ACC112 (cell line): ENCODE data around the gene POLR2E.

Source experiments
- H2AFZ ChIP-seq: fragments of 200-600 bp; sonication (generic); one replicate; pipeline ENCODE4 v1.6.0; 2017; ENCODE audit warnings: antibody characterized with exemption, low read length; ENCODE audit not compliant: unreplicated experiment
- H3K27ac ChIP-seq: fragments of 200-600 bp; sonication (generic); 2 replicates; pipeline ENCODE4 v1.5.1; 2014; ENCODE audit warnings: low read depth, mild to moderate bottlenecking, antibody characterized with exemption, low read length, moderate library complexity
- H3K27me3 ChIP-seq: fragments of 200-600 bp; sonication (generic); 2 replicates; pipeline ENCODE4 v1.6.1; 2014; ENCODE audit warnings: mild to moderate bottlenecking, antibody characterized with exemption, low read length, moderate library complexity, mixed read lengths; ENCODE audit not compliant: insufficient read depth
- H3K36me3 ChIP-seq: fragments of 200-600 bp; sonication (generic); 2 replicates; pipeline ENCODE4 v1.6.1; 2016; ENCODE audit warnings: mild to moderate bottlenecking, antibody characterized with exemption, low read length, moderate library complexity, mixed read lengths; ENCODE audit not compliant: insufficient read depth
- H3K4me1 ChIP-seq: fragments of 200-600 bp; sonication (generic); one replicate; pipeline ENCODE4 v1.6.1; 2016; ENCODE audit warnings: low read length, mixed read lengths; ENCODE audit not compliant: insufficient read depth, unreplicated experiment, control insufficient read depth
- H3K4me3 ChIP-seq: fragments of 200-600 bp; sonication (generic); 2 replicates; pipeline ENCODE4 v1.5.1; 2014; ENCODE audit warnings: mild to moderate bottlenecking, low read depth, low read length
- H3K79me2 ChIP-seq: fragments of 200-600 bp; sonication (generic); one replicate; pipeline ENCODE4 v1.6.0; 2016; ENCODE audit warnings: low read length; ENCODE audit not compliant: control insufficient read depth, unreplicated experiment, insufficient read depth

Gene POLR2E

GRCh38 chr19:1084024-1084868 lies 10.9 kb downstream of the POLR2E start:
- H3K27me3 ChIP-seq = no peaks in the 10 kb centered on the region
- H3K27ac ChIP-seq = no peak overlapping the region
- no peaks in the 10 kb centered on the region for H3K36me3 ChIP-seq
- H3K79me2 ChIP-seq = no peaks in the 10 kb centered on the region
- H3K4me3 ChIP-seq = no peak overlapping the region
- no peaks in the 10 kb centered on the region for H3K4me1 ChIP-seq
- H2AFZ ChIP-seq = no peak overlapping the region

- Histone ChIP-seq H3K4me3 (no peak overlapping the region), H3K4me1 (no peaks in the 10 kb centered on the region), H2AFZ (no peak overlapping the region), H3K36me3 (no peaks in the 10 kb centered on the region), H3K27me3 (no peaks in the 10 kb centered on the region), H3K27ac (no peak overlapping the region), H3K79me2 (no peaks in the 10 kb centered on the region)
These were observed 12.0 kb downstream of the POLR2E start for GRCh38 chr19:1082928-1083816.

- no peaks in the 10 kb centered on the region for H3K27me3 ChIP-seq
- H2AFZ ChIP-seq = no peak overlapping the region
- no peaks in the 10 kb centered on the region for H3K79me2 ChIP-seq
- H3K4me3 ChIP-seq = peak overlapping the region; percentile 40; the same call in 1 of the 2 replicates
- H3K27ac ChIP-seq = no peak overlapping the region
- H3K36me3 ChIP-seq = no peaks in the 10 kb centered on the region
- H3K4me1 ChIP-seq = no peaks in the 10 kb centered on the region
These were observed 12.8 kb downstream of the POLR2E start for GRCh38 chr19:1082165-1082927.

- Histone ChIP-seq H3K79me2 (no peaks in the 10 kb centered on the region), H3K27ac (no peak overlapping the region), H3K4me3 (no peak overlapping the region), H3K27me3 (no peaks in the 10 kb centered on the region), H2AFZ (no peak overlapping the region), H3K4me1 (no peaks in the 10 kb centered on the region), H3K36me3 (no peaks in the 10 kb centered on the region)
These were observed 13.6 kb downstream of the POLR2E start for GRCh38 chr19:1081301-1082164.

GRCh38 chr19:1080360-1081161 lies 14.6 kb downstream of the POLR2E start:
- Histone ChIP-seq H3K27me3 (no peaks in the 10 kb centered on the region), H3K4me1 (no peaks in the 10 kb centered on the region)

GRCh38 chr19:1079566-1080111 lies 15.5 kb downstream of the POLR2E start:
- no peaks in the 10 kb centered on the region for H3K79me2 ChIP-seq
- no peak overlapping the region for H3K27ac ChIP-seq
- no peaks in the 10 kb centered on the region for H3K36me3 ChIP-seq

More at GRCh38 chr19:1080360-1081161, 14.6 kb downstream of the POLR2E start:
- Histone ChIP-seq H2AFZ (no peak overlapping the region), H3K4me3 (no peak overlapping the region), H3K27ac (no peak overlapping the region), H3K36me3 (no peaks in the 10 kb centered on the region), H3K79me2 (no peaks in the 10 kb centered on the region)

GRCh38 chr19:1076951-1077350 lies 18.2 kb downstream of the POLR2E start:
- Histone ChIP-seq H3K4me1 (no peaks in the 10 kb centered on the region), H3K27ac (no peak overlapping the region), H3K79me2 (no peaks in the 10 kb centered on the region), H3K36me3 (no peaks in the 10 kb centered on the region), H3K4me3 (no peak overlapping the region), H3K27me3 (no peaks in the 10 kb centered on the region), H2AFZ (no peak overlapping the region)

More at GRCh38 chr19:1079566-1080111, 15.5 kb downstream of the POLR2E start:
- Histone ChIP-seq H3K4me3 (no peak overlapping the region), H3K27me3 (no peaks in the 10 kb centered on the region), H3K4me1 (no peaks in the 10 kb centered on the region), H2AFZ (no peak overlapping the region)

GRCh38 chr19:1076046-1076386 lies 19.2 kb downstream of the POLR2E start:
- Histone ChIP-seq H3K4me1 (no peaks in the 10 kb centered on the region), H3K27me3 (peaks cover 2% of the 10 kb centered on the region; the same call in 1 of the 2 replicates), H2AFZ (no peak overlapping the region), H3K36me3 (no peaks in the 10 kb centered on the region), H3K79me2 (no peaks in the 10 kb centered on the region), H3K27ac (no peak overlapping the region), H3K4me3 (no peak overlapping the region)

- no peaks in the 10 kb centered on the region for H3K79me2 ChIP-seq
- H3K4me1 ChIP-seq = no peaks in the 10 kb centered on the region
- no peak overlapping the region for H3K27ac ChIP-seq
- H3K4me3 ChIP-seq = no peak overlapping the region
- no peak overlapping the region for H2AFZ ChIP-seq
- H3K36me3 ChIP-seq = no peaks in the 10 kb centered on the region
- H3K27me3 ChIP-seq = peaks cover 7% of the 10 kb centered on the region
These were observed 20.5 kb downstream of the POLR2E start for GRCh38 chr19:1074544-1075283.
